ENCODE measurements around the gene RAP2B. TPM values are rescaled to one million over a fixed set of nuclear protein-coding genes. Genes with fewer than 3 reads are reported as not detected.
"Not testable (repeated sequence)": the region's sequence is repeated elsewhere in the genome, so short reads cannot be mapped to it uniquely, and the experiment has no call there.

The RAP2B gene
- total and polyA plus RNA-seq, 2 donors (not counting 1 experiment from before 2014, with no cell fraction given): 2.8 to 16.9 TPM

DNA sequence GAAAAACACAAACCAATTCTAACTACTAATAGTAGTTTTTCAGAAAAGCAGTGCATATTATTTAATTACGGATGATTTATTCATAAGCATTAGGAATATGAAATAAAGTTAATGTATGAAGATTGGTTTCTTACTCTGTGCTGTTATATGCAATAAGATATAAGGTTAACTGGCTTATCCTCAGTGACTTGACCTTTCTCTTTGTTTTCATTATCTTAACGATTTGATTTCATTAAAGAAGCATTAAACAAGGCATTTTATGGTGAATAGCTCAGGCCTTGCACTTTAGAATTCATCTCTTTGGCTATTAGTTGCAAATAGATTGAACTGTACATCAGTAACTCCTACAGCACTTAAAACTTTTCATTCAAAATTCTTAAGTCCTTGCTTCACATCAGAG lies 28.9 kb downstream of the RAP2B start:
- WGBS (ENCODE audit: insufficient coverage): no CpG with 5 or more reads among the region's 2 CpGs
- peaks cover 6% of the 10 kb centered on the region for H3K27me3 Mint-ChIP-seq
- no peak overlapping the region for H3K27ac Mint-ChIP-seq
- H3K36me3 ChIP-seq (replicated peaks in 1 of 2; ENCODE audit: control extremely low read depth in 1 of 2, control insufficient read depth in 1 of 2, extremely low read depth in 1 of 2, insufficient read depth in 2 of 2, low read length in 1 of 2): no peaks in the 10 kb centered on the region
- no peaks in the 10 kb centered on the region for H3K27me3 ChIP-seq (replicated peaks in 1 of 4; ENCODE audit: control extremely low read depth in 1 of 4, control insufficient read depth in 3 of 4, insufficient read depth in 4 of 4, low read length in 3 of 4)
- intact Hi-C loops (cut with micrococcal nuclease): no loop called here
- H3K79me2 ChIP-seq (ENCODE audit: control insufficient read depth, insufficient read depth, low read length): no peaks in the 10 kb centered on the region
- H3K27ac ChIP-seq (ENCODE audit: low read length in 2 of 2): no peak overlapping the region
- no peak overlapping the region for H2AFZ ChIP-seq (ENCODE audit: insufficient read depth, low read depth, low read length, poor library complexity, severe bottlenecking)
- POLR2A ChIA-PET: no interaction called here
- TF ChIP-seq, protein P1, sequence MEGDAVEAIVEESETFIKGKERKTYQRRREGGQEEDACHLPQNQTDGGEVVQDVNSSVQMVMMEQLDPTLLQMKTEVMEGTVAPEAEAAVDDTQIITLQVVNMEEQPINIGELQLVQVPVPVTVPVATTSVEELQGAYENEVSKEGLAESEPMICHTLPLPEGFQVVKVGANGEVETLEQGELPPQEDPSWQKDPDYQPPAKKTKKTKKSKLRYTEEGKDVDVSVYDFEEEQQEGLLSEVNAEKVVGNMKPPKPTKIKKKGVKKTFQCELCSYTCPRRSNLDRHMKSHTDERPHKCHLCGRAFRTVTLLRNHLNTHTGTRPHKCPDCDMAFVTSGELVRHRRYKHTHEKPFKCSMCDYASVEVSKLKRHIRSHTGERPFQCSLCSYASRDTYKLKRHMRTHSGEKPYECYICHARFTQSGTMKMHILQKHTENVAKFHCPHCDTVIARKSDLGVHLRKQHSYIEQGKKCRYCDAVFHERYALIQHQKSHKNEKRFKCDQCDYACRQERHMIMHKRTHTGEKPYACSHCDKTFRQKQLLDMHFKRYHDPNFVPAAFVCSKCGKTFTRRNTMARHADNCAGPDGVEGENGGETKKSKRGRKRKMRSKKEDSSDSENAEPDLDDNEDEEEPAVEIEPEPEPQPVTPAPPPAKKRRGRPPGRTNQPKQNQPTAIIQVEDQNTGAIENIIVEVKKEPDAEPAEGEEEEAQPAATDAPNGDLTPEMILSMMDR (IDR thresholded peaks at IDR 0.05): no peak
- TF ChIP-seq EZH2 (IDR thresholded peaks at IDR 0.05; ENCODE audit: borderline replicate concordance, insufficient read depth, low read depth, low read length, poor library complexity, severe bottlenecking): no peak
- CTCF ChIA-PET: no interaction called here
- H3K4me1 Mint-ChIP-seq: no peaks in the 10 kb centered on the region
- ATAC-seq (ENCODE audit: low read depth): no peak
- H3K9me3 Mint-ChIP-seq (ENCODE audit: insufficient read depth): no peaks in the 10 kb centered on the region
- no peaks in the 10 kb centered on the region for H3K4me1 ChIP-seq (ENCODE audit: control insufficient read depth in 2 of 2, insufficient read depth in 2 of 2, low read length in 2 of 2)
- H4K20me1 ChIP-seq (ENCODE audit: control insufficient read depth, insufficient read depth, low read length, poor library complexity, severe bottlenecking): no peaks in the 10 kb centered on the region
- H3K4me2 ChIP-seq (replicated peaks; ENCODE audit: low read depth, low read length, poor library complexity, severe bottlenecking): no peak overlapping the region
- no peak overlapping the region for H3K4me3 Mint-ChIP-seq
- no peaks in the 10 kb centered on the region for H3K9me3 ChIP-seq (ENCODE audit: control extremely low read depth in 1 of 3, control insufficient read depth in 2 of 3, insufficient read depth in 1 of 3, low read length in 2 of 3)
- H3K9ac ChIP-seq (ENCODE audit: low read length): no peak overlapping the region
- DNase-seq: no peak
- H3K4me3 ChIP-seq (ENCODE audit: control extremely low read depth in 1 of 5, extremely low read depth in 1 of 5, insufficient read depth in 1 of 5, low read depth in 2 of 5, low read length in 4 of 5): no peak overlapping the region

DNA sequence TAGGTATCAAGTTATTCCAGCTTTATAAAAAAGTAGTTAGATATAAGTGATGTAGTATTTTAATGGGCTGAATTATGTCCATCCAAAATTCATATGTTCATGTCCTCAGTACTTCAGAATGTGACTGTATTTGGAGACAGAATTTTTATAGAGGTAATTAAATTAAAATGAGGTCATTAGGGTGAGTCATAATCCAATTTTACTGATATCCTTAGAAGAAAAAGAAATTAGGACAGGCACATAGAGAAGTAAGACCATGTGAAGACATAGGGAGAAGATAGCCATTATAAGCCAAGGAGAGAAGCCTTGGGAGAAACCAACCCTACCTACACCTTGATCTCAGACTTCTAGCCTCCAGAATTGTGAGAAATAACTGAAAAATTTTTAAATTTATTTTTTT lies 30.3 kb downstream of the RAP2B start:
- Mint-ChIP-seq H3K27me3 (peaks cover 6% of the 10 kb centered on the region), H3K4me1 (no peaks in the 10 kb centered on the region), H3K4me3 (no peak overlapping the region), H3K9me3 (ENCODE audit: insufficient read depth) (no peaks in the 10 kb centered on the region), H3K27ac (no peak overlapping the region)
- intact Hi-C loops (cut with micrococcal nuclease): no loop called here
- POLR2A ChIA-PET: interaction anchor here (0.5 kb wide), 1 partner anchor 13 kb away, joined by 5 read pairs; no protein-coding TSS in a partner anchor
- ATAC-seq (ENCODE audit: low read depth) (no peak), DNase-seq (no peak)
- Histone ChIP-seq H3K9me3 (ENCODE audit: control extremely low read depth in 1 of 3, control insufficient read depth in 2 of 3, insufficient read depth in 1 of 3, low read length in 2 of 3) (no peaks in the 10 kb centered on the region), H3K9ac (ENCODE audit: low read length) (no peak overlapping the region), H3K27me3 (replicated peaks in 1 of 4; ENCODE audit: control extremely low read depth in 1 of 4, control insufficient read depth in 3 of 4, insufficient read depth in 4 of 4, low read length in 3 of 4) (no peaks in the 10 kb centered on the region), H4K20me1 (ENCODE audit: control insufficient read depth, insufficient read depth, low read length, poor library complexity, severe bottlenecking) (no peaks in the 10 kb centered on the region), H3K36me3 (replicated peaks in 1 of 2; ENCODE audit: control extremely low read depth in 1 of 2, control insufficient read depth in 1 of 2, extremely low read depth in 1 of 2, insufficient read depth in 2 of 2, low read length in 1 of 2) (no peaks in the 10 kb centered on the region), H3K27ac (ENCODE audit: low read length in 2 of 2) (no peak overlapping the region), H3K79me2 (ENCODE audit: control insufficient read depth, insufficient read depth, low read length) (no peaks in the 10 kb centered on the region), H3K4me2 (replicated peaks; ENCODE audit: low read depth, low read length, poor library complexity, severe bottlenecking) (no peak overlapping the region), H3K4me1 (ENCODE audit: control insufficient read depth in 2 of 2, insufficient read depth in 2 of 2, low read length in 2 of 2) (no peaks in the 10 kb centered on the region), H3K4me3 (ENCODE audit: control extremely low read depth in 1 of 5, extremely low read depth in 1 of 5, insufficient read depth in 1 of 5, low read depth in 2 of 5, low read length in 4 of 5) (no peak overlapping the region), H2AFZ (ENCODE audit: insufficient read depth, low read depth, low read length, poor library complexity, severe bottlenecking) (no peak overlapping the region)
- CTCF ChIA-PET: no interaction called here
- TF ChIP-seq EZH2 (IDR thresholded peaks at IDR 0.05; ENCODE audit: borderline replicate concordance, insufficient read depth, low read depth, low read length, poor library complexity, severe bottlenecking): no peak
- TF ChIP-seq, protein P1 (IDR thresholded peaks at IDR 0.05): no peak

DNA sequence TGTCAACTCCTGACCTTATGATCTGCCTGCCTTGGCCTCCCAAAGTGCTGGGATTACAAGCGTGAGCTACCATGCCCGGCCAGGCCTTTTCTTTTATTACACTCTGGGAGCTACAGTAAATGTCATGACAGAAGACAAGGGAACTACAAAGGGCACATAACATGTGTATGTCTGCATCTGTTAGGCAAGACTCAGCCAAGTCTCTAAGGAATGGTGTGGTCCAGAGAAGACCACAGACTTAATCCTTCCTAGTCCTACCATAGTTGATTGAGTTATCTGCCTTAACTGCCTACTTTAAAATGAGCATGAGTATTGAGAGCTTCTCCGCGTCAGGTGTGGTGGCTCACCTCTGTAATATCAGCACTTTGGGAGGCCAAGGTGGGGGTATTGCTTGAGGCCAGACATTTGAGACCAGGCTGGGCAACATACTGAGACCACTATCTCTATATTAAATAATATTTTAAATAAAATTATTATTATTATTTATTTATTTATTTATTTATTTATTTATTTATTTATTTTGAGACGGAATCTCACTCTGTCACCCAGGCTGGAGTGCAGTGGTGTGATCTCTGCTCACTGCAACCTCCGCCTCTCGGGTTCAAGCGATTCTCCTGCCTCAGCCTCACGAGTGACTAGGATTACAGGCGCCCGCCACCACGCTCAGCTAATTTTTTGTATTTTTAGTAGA lies 31.9 kb downstream of the RAP2B start:
- H3K27me3 Mint-ChIP-seq; H3K79me2 ChIP-seq (ENCODE audit: control insufficient read depth, insufficient read depth, low read length); DNase-seq; H3K9ac ChIP-seq (ENCODE audit: low read length); H3K4me3 ChIP-seq (ENCODE audit: control extremely low read depth in 1 of 5, extremely low read depth in 1 of 5, insufficient read depth in 1 of 5, low read depth in 2 of 5, low read length in 4 of 5); H3K4me1 ChIP-seq (ENCODE audit: control insufficient read depth in 2 of 2, insufficient read depth in 2 of 2, low read length in 2 of 2); H3K27ac ChIP-seq (ENCODE audit: low read length in 2 of 2); H3K27ac Mint-ChIP-seq; ATAC-seq (ENCODE audit: low read depth); H3K36me3 ChIP-seq (replicated peaks in 1 of 2; ENCODE audit: control extremely low read depth in 1 of 2, control insufficient read depth in 1 of 2, extremely low read depth in 1 of 2, insufficient read depth in 2 of 2, low read length in 1 of 2); H4K20me1 ChIP-seq (ENCODE audit: control insufficient read depth, insufficient read depth, low read length, poor library complexity, severe bottlenecking); H3K4me2 ChIP-seq (replicated peaks; ENCODE audit: low read depth, low read length, poor library complexity, severe bottlenecking); H3K9me3 Mint-ChIP-seq (ENCODE audit: insufficient read depth); H3K4me3 Mint-ChIP-seq; H2AFZ ChIP-seq (ENCODE audit: insufficient read depth, low read depth, low read length, poor library complexity, severe bottlenecking); CTCF ChIA-PET; H3K4me1 Mint-ChIP-seq; H3K9me3 ChIP-seq (ENCODE audit: control extremely low read depth in 1 of 3, control insufficient read depth in 2 of 3, insufficient read depth in 1 of 3, low read length in 2 of 3); intact Hi-C loops (cut with micrococcal nuclease); POLR2A ChIA-PET; H3K27me3 ChIP-seq (replicated peaks in 1 of 4; ENCODE audit: control extremely low read depth in 1 of 4, control insufficient read depth in 3 of 4, insufficient read depth in 4 of 4, low read length in 3 of 4): not testable (repeated sequence)
- 100% methylated on average over 2 of the region's 12 CpGs for WGBS (ENCODE audit: insufficient coverage)

Data from B cell (primary cell).